CD14-positive monocyte (primary cell): ENCODE data around the gene GPATCH4. TPM values are rescaled to one million over a fixed set of nuclear protein-coding genes. Genes with fewer than 3 reads are reported as not detected.

Experiments used
- DNase-seq, 3 donors: peaks; one replicate each; pipeline ENCODE4 v3.0.0-alpha.2; 2011 to 2022
- H2AFZ ChIP-seq: 2 replicates; pipeline ENCODE4 v1.6.0; 2012; ENCODE audit warnings: mild to moderate bottlenecking, low read depth, low read length, inconsistent platforms; ENCODE audit not compliant: insufficient read depth, poor library complexity, severe bottlenecking
- H3K27ac ChIP-seq, 2 donors: 1 replicate in 1 of 2; 2 replicates in 1 of 2; pipeline ENCODE4 v1.5.1; 2012 to 2013; ENCODE audit warnings: low read length in 2 of 2, control low read depth in 1 of 2, inconsistent platforms in 1 of 2, low read depth in 1 of 2, mild to moderate bottlenecking in 1 of 2
- H3K27me3 ChIP-seq, 2 donors: one replicate each; pipeline versions ENCODE4 v1.6.0 to v1.6.1; 2011 to 2013; ENCODE audit warnings: low read length in 2 of 2; ENCODE audit not compliant: control insufficient read depth in 2 of 2, insufficient read depth in 2 of 2
- H3K36me3 ChIP-seq, 2 donors: replicated peaks in 1 of 2; 1 replicate in 1 of 2; 2 replicates in 1 of 2; pipeline versions ENCODE4 v1.5.1 to v1.6.1; 2012 to 2013; ENCODE audit warnings: low read length in 2 of 2, control low read depth in 1 of 2, inconsistent platforms in 1 of 2, mild to moderate bottlenecking in 1 of 2; ENCODE audit not compliant: insufficient read depth in 2 of 2, control insufficient read depth in 1 of 2
- H3K4me1 ChIP-seq, 2 donors: 1 replicate in 1 of 2; 2 replicates in 1 of 2; pipeline versions ENCODE4 v1.5.1 to v1.6.1; 2012 to 2013; ENCODE audit warnings: low read length in 2 of 2, control low read depth in 1 of 2, inconsistent platforms in 1 of 2, mild to moderate bottlenecking in 1 of 2, moderate library complexity in 1 of 2; ENCODE audit not compliant: insufficient read depth in 2 of 2, control insufficient read depth in 1 of 2
- H3K4me2 ChIP-seq: replicated peaks from 2 replicates; pipeline ENCODE3; 2012; ENCODE audit warnings: low read length, moderate library complexity, mild to moderate bottlenecking; ENCODE audit not compliant: poor library complexity, severe bottlenecking; ENCODE audit errors: extremely low read depth
- H3K4me3 ChIP-seq, 3 experiments: fragments of 200-600 bp in 1 of 3; sonication (generic) in 1 of 3; replicated peaks in 1 of 3; 1 replicate in 2 of 3; 2 replicates in 1 of 3; pipeline ENCODE4 v1.5.1; 2011 to 2013; ENCODE audit warnings: low read length in 3 of 3, mild to moderate bottlenecking in 3 of 3, control low read depth in 2 of 3, low read depth in 2 of 3, inconsistent platforms in 1 of 3, moderate library complexity in 1 of 3
- H3K79me2 ChIP-seq: 2 replicates; pipeline ENCODE4 v1.6.0; 2012; ENCODE audit warnings: mild to moderate bottlenecking, control low read depth, inconsistent platforms, low read length, moderate library complexity; ENCODE audit not compliant: insufficient read depth
- H3K9ac ChIP-seq: 2 replicates; pipeline ENCODE4 v1.6.0; 2017; ENCODE audit warnings: low read length, mild to moderate bottlenecking; ENCODE audit not compliant: insufficient read depth, poor library complexity, severe bottlenecking
- H3K9me3 ChIP-seq, 2 donors: replicated peaks in 1 of 2; 1 replicate in 1 of 2; 2 replicates in 1 of 2; pipeline versions ENCODE4 v1.5.1 to v1.6.1; 2012 to 2013; ENCODE audit warnings: low read length in 2 of 2, control low read depth in 1 of 2; ENCODE audit not compliant: control insufficient read depth in 1 of 2, insufficient read depth in 1 of 2
- H4K20me1 ChIP-seq: 2 replicates; pipeline ENCODE4 v1.6.0; 2012; ENCODE audit warnings: mild to moderate bottlenecking, low read length, control low read depth, moderate library complexity; ENCODE audit not compliant: insufficient read depth
- H3K27ac Mint-ChIP-seq, 7 donors: one replicate each; pipeline ENCODE4 v1.8.0; 2020; ENCODE audit warnings: mild to moderate bottlenecking in 7 of 7, mixed read lengths in 7 of 7, moderate library complexity in 6 of 7, inconsistent platforms in 2 of 7
- H3K27me3 Mint-ChIP-seq, 3 donors: one replicate each; pipeline ENCODE4 v1.8.0; 2021 to 2022; ENCODE audit warnings: low read depth in 3 of 3, mild to moderate bottlenecking in 3 of 3, mixed read lengths in 3 of 3, moderate library complexity in 3 of 3, inconsistent platforms in 1 of 3
- H3K36me3 Mint-ChIP-seq, 2 donors: one replicate each; pipeline ENCODE4 v1.8.0; 2020; ENCODE audit warnings: mixed read lengths in 2 of 2, inconsistent platforms in 1 of 2, mild to moderate bottlenecking in 1 of 2
- H3K4me1 Mint-ChIP-seq: one replicate; pipeline ENCODE4 v1.8.0; 2020; ENCODE audit warnings: mild to moderate bottlenecking, mixed read lengths
- H3K4me3 Mint-ChIP-seq, 2 donors: one replicate each; pipeline ENCODE4 v1.8.0; 2020; ENCODE audit warnings: mild to moderate bottlenecking in 2 of 2, mixed read lengths in 2 of 2, moderate library complexity in 1 of 2
- H3K9me3 Mint-ChIP-seq, 7 donors: one replicate each; pipeline ENCODE4 v1.8.0; 2020 to 2022; ENCODE audit warnings: mixed read lengths in 7 of 7, mild to moderate bottlenecking in 6 of 7, moderate library complexity in 6 of 7, inconsistent platforms in 2 of 7
- CTCF ChIP-seq: fragments of 200-600 bp; IDR thresholded peaks from one replicate; pipeline ENCODE4 v1.8.0; 2022; ENCODE audit warnings: antibody characterized with exemption, mild to moderate bottlenecking
- WGBS: methylation state at CpG from one replicate; pipeline ENCODE4 v1.1.5; 2013; ENCODE audit warnings: missing lambda C conversion rate; ENCODE audit not compliant: insufficient coverage; 5-methylcytosine and 5-hydroxymethylcytosine counted together
- intact Hi-C, 2 donors: fragments of 100-400 bp; cut with micrococcal nuclease; formaldehyde crosslinking; loops; one replicate each; pipeline versions ENCODE4 v1.15.0 to v1.15.1; 2023
- polyA plus RNA-seq, 3 donors: library from polyadenylated mRNA; depleted of rRNA in 1 of 3; unstranded in 2 of 3; stranded (reverse) in 1 of 3; fragments of 300-500 nt in 2 of 3; fragments of >200 nt in 1 of 3; fragmentation: Illumina TruSeq in 2 of 3; gene quantifications; 1 replicate in 2 of 3; 2 replicates in 1 of 3; pipeline ENCODE4 v1.2.3, GENCODE V29; 2012 to 2021

Gene GPATCH4
- polyA plus RNA-seq, 3 donors = 2.6 to 5.3 (median 4.9) TPM

GRCh38 chr1:156551066-156551643 is 50.1 kb downstream of the GPATCH4 start:
- Mint-ChIP-seq H3K27ac (peak overlapping the region; percentile 79 to 97 (median 90)), H3K36me3 (peaks cover 27 to 49% of the 10 kb centered on the region in 2 donors), H3K27me3 (peaks cover 0 to 2% (median 1%) of the 10 kb centered on the region in 3 donors), H3K4me3 (no peak overlapping the region), H3K9me3 (peaks cover 0 to 1% (median 0%) of the 10 kb centered on the region in 7 donors), H3K4me1 (peaks cover 55% of the 10 kb centered on the region)
- 70% methylated on average over 2 of the region's 3 CpGs for WGBS
- peak overlapping the region; percentile 12 for H2AFZ ChIP-seq
- H3K4me1 ChIP-seq = peaks cover 41 to 45% of the 10 kb centered on the region in 2 donors
- no peaks in the 10 kb centered on the region for H3K27me3 ChIP-seq
- peaks cover 14 to 42% of the 10 kb centered on the region in 2 donors for H3K36me3 ChIP-seq
- no peak for TF ChIP-seq CTCF
- no peaks in the 10 kb centered on the region for H4K20me1 ChIP-seq
- peak overlapping the region; percentile 3 to 93 for H3K27ac ChIP-seq
- peak in 1 of 3 donors; percentile 11 for DNase-seq
- no peaks in the 10 kb centered on the region for H3K9me3 ChIP-seq
- intact Hi-C loops = loop anchor here (5.0 to 10.0 kb wide), 2 partner anchors 49 to 56 kb away; partner anchors contain the start of gene MEF2D (in 1 of the 2)
- no peak overlapping the region for H3K9ac ChIP-seq
- H3K79me2 ChIP-seq = no peaks in the 10 kb centered on the region
- H3K4me2 ChIP-seq = no peak overlapping the region
- no peak overlapping the region for H3K4me3 ChIP-seq

- Histone ChIP-seq H4K20me1 (no peaks in the 10 kb centered on the region), H3K4me1 (peaks cover 41 to 45% of the 10 kb centered on the region in 2 donors), H3K4me2 (no peak overlapping the region), H3K27ac (no peak overlapping the region), H3K79me2 (no peaks in the 10 kb centered on the region), H3K9me3 (no peaks in the 10 kb centered on the region), H2AFZ (no peak overlapping the region), H3K27me3 (no peaks in the 10 kb centered on the region), H3K36me3 (peaks cover 14 to 43% of the 10 kb centered on the region in 2 donors), H3K9ac (no peak overlapping the region), H3K4me3 (no peak overlapping the region)
- peaks cover 28 to 52% of the 10 kb centered on the region in 2 donors for H3K36me3 Mint-ChIP-seq
- peaks cover 0 to 2% (median 0%) of the 10 kb centered on the region in 3 donors for H3K27me3 Mint-ChIP-seq
- no peak overlapping the region for H3K4me3 Mint-ChIP-seq
- H3K9me3 Mint-ChIP-seq = peaks cover 0 to 1% (median 0%) of the 10 kb centered on the region in 7 donors
- 82% methylated on average over 5 of the region's 5 CpGs for WGBS
- intact Hi-C loops = loop anchor here (5.0 to 10.0 kb wide), 2 partner anchors 48 to 56 kb away; partner anchors contain the start of gene MEF2D (in 1 of the 2)
- no peak for DNase-seq
- TF ChIP-seq CTCF = no peak
- H3K27ac Mint-ChIP-seq = peak overlapping the region in 3 of 7 donors; percentile 6 to 95 (median 24)
- H3K4me1 Mint-ChIP-seq = peaks cover 48% of the 10 kb centered on the region
Observed at GRCh38 chr1:156550346-156550745, 50.9 kb downstream of the GPATCH4 start.
